NT2/D1 (cell line): ENCODE results near the gene TIGD2.

ENCODE experiments used
- SUZ12 ChIP-seq: IDR thresholded peaks from 2 replicates; pipeline ENCODE4 v1.6.1; 2011; ENCODE audit not compliant: insufficient read length, insufficient read depth; ENCODE audit errors: extremely low read depth
- YY1 ChIP-seq: IDR thresholded peaks from 2 replicates; pipeline ENCODE4 v1.6.1; 2011; ENCODE audit not compliant: insufficient read length, insufficient read depth
- ZNF274 ChIP-seq: IDR thresholded peaks from 2 replicates; pipeline ENCODE4 v1.6.1; 2011; ENCODE audit warnings: mild to moderate bottlenecking, low read depth, low read length

- TF ChIP-seq ZNF274, result no peak
- TF ChIP-seq YY1, result no peak
- no peak for TF ChIP-seq SUZ12
These were observed 7.8 kb downstream of the TIGD2 start for GRCh38 chr4:89119166-89119565.
